ENCODE measurements around the gene INHBE. TPM values are rescaled to one million over a fixed set of nuclear protein-coding genes. Genes with fewer than 3 reads are reported as not detected.

INHBE gene
- total and polyA plus RNA-seq, 4 donors, result 17.6 to 181 (median 110) TPM

- peaks cover 1 to 9% (median 6%) of the 10 kb centered on the region in 4 donors for H3K4me1 ChIP-seq (ENCODE audit: control insufficient read depth in 4 of 4, insufficient read depth in 4 of 4, low read length in 3 of 4)
- no peak for DNase-seq (ENCODE audit: low spot score)
- TF ChIP-seq HNF4A (conservative IDR thresholded peaks at IDR 0.05) (no peak), GABPA (IDR thresholded peaks at IDR 0.05 in 1 of 2, conservative IDR thresholded peaks at IDR 0.05 in 1 of 2) (no peak), FOXA2 (IDR thresholded peaks at IDR 0.05) (no peak), EGR1 (IDR thresholded peaks at IDR 0.05; ENCODE audit: low read depth in 2 of 2) (no peak), FOXA1 (IDR thresholded peaks at IDR 0.05) (no peak), ATF3 (IDR thresholded peaks at IDR 0.05) (no peak), ZBTB33 (IDR thresholded peaks at IDR 0.05) (no peak), CTCF (IDR thresholded peaks at IDR 0.05; ENCODE audit: low read depth, low read length, missing input control) (no peak), MAX (IDR thresholded peaks at IDR 0.05) (no peak), NR2F2 (IDR thresholded peaks at IDR 0.05) (no peak), REST (IDR thresholded peaks at IDR 0.05) (no peak)
- H3K9ac ChIP-seq (ENCODE audit: low read depth in 1 of 2, low read length in 2 of 2), result no peak overlapping the region
- H3K4me3 ChIP-seq (ENCODE audit: low read depth in 1 of 3, low read length in 3 of 3), result no peak overlapping the region
- no peak overlapping the region for H3K27ac ChIP-seq (ENCODE audit: low read depth in 1 of 2, low read length in 2 of 2)
- peaks cover 0 to 3% (median 1%) of the 10 kb centered on the region in 4 donors for H3K27me3 ChIP-seq (ENCODE audit: control insufficient read depth in 4 of 4, insufficient read depth in 4 of 4, low read length in 3 of 4)
- H3K36me3 ChIP-seq (ENCODE audit: control insufficient read depth in 4 of 4, insufficient read depth in 3 of 4, low read depth in 1 of 4, low read length in 3 of 4), result peaks cover 0 to 2% (median 0%) of the 10 kb centered on the region in 4 donors
- 84% methylated on average over 14 of the region's 14 CpGs for WGBS
- no peaks in the 10 kb centered on the region for H3K9me3 ChIP-seq (ENCODE audit: control insufficient read depth in 4 of 4, low read length in 3 of 4)
Observed at GRCh38 chr12:57470286-57470969, 15.3 kb downstream of the INHBE start.

- H3K36me3 ChIP-seq (ENCODE audit: control insufficient read depth in 4 of 4, insufficient read depth in 3 of 4, low read depth in 1 of 4, low read length in 3 of 4), result peaks cover 0 to 2% (median 0%) of the 10 kb centered on the region in 4 donors
- no peak for DNase-seq (ENCODE audit: low spot score)
- TF ChIP-seq GABPA (IDR thresholded peaks at IDR 0.05 in 1 of 2, conservative IDR thresholded peaks at IDR 0.05 in 1 of 2) (no peak), ZBTB33 (IDR thresholded peaks at IDR 0.05) (no peak), FOXA1 (IDR thresholded peaks at IDR 0.05) (no peak), HNF4A (conservative IDR thresholded peaks at IDR 0.05) (no peak), JUND (IDR thresholded peaks at IDR 0.05) (no peak), YY1 (IDR thresholded peaks at IDR 0.05) (no peak), MAX (IDR thresholded peaks at IDR 0.05) (no peak), ATF3 (IDR thresholded peaks at IDR 0.05) (no peak), SP1 (IDR thresholded peaks at IDR 0.05) (no peak), HNF4G (IDR thresholded peaks at IDR 0.05) (no peak), FOXA2 (IDR thresholded peaks at IDR 0.05) (no peak), TAF1 (conservative IDR thresholded peaks at IDR 0.05) (no peak), RAD21 (IDR thresholded peaks at IDR 0.05) (no peak)
Observed at GRCh38 chr12:57470970-57471656, 16.0 kb downstream of the INHBE start.

More at GRCh38 chr12:57470970-57471656, 16.0 kb downstream of the INHBE start:
- WGBS, result 93% methylated on average over 4 of the region's 4 CpGs
- Histone ChIP-seq H3K27me3 (ENCODE audit: control insufficient read depth in 4 of 4, insufficient read depth in 4 of 4, low read length in 3 of 4) (peaks cover 0 to 5% (median 3%) of the 10 kb centered on the region in 4 donors), H3K9me3 (ENCODE audit: control insufficient read depth in 4 of 4, low read length in 3 of 4) (no peaks in the 10 kb centered on the region), H3K27ac (ENCODE audit: low read depth in 1 of 2, low read length in 2 of 2) (no peak overlapping the region), H3K4me3 (ENCODE audit: low read depth in 1 of 3, low read length in 3 of 3) (no peak overlapping the region), H3K4me1 (ENCODE audit: control insufficient read depth in 4 of 4, insufficient read depth in 4 of 4, low read length in 3 of 4) (peaks cover 4 to 15% (median 12%) of the 10 kb centered on the region in 4 donors), H3K9ac (ENCODE audit: low read depth in 1 of 2, low read length in 2 of 2) (no peak overlapping the region)
